KBM-7 (cell line): ENCODE results near the gene PACC1.
"Not testable (repeated sequence)": the region's sequence is repeated elsewhere in the genome, so short reads cannot be mapped to it uniquely, and the experiment has no call there.

Experiments used
- DNase-seq: peaks from one replicate; pipeline ENCODE4 v3.0.0-alpha.2; 2015
- in situ Hi-C: fragments of 300-500 bp; cut with MboI; formaldehyde crosslinking; loops from 2 replicates; pipeline ENCODE4 v1.14.3; 2020; ENCODE audit warnings: low sequenced_read_pairs, low pct_unique_long_range_greater_than_20kb, mixed read lengths

The PACC1 gene

DNA sequence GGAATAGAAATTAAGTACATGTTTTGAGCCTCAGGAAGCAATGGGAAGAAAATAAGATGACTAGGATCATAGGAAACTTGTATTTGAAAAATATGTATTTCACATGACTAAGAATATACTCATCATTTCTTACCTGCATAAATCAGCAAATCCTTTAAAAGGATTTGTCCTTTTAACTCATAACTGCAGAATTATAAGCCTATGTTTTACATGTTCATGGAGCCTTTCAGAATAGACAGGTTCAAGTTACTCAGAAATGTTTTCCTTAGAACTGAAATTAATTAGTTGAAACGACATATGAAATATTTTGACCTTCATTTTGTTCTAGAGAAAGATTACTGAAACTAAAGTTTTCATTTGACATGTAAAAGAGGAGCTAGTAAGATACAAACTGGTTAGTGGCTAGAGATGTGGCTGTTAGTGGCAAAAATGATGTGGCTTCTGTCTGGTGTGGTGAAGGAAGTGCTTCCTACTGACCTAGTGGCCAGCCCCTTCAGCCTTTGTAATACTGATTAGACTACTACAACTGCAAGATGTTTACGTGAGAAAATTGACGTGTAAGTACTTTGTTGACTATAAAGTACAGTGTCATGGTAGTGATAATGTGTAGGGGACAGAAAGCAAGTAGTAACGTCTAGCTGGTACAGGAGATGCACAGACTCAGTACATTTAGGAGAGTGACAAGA is 54.7 kb downstream of the PACC1 start:
- in situ Hi-C loops = loop anchor here (25.0 kb wide), 1 partner anchor 673 kb away; the partner anchor contains the start of gene NEK2
- no peak for DNase-seq

DNA sequence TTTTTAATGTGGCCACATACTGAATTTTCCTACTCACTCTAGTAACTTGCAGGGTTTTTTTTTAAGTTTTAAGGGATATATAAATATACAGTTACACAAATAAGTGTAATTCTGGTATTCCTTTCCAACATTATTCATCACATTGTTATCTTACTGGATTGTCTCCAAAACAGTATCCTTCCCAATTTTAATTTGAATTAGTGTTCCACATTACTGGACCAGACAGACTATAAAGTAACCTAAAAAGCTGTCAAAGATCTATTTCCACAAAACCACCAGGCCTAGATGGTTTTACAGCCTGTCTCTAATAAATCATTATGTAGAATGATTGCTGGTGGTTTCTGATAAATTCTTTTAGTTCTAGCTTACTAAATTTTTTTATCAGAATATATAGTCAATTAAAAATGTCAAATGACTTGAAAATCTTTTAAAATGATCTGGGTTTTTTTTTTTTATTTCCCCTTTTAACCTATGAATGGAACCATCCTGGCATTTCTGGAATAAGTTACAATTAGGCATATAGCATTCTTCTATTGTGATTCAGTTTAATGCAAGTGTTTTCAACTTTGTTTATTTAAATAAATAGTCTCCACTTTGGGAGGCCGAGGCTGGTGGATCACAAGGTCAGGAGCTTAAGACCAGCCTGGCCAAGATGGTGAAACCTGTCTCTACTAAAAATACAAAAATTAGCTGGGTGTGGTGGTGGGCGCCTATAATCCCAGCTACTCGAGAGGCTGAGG is 59.3 kb downstream of the PACC1 start:
- in situ Hi-C loops = loop anchor here (25.0 kb wide), 1 partner anchor 668 kb away; the partner anchor contains the start of gene NEK2
- no peak for DNase-seq

DNA sequence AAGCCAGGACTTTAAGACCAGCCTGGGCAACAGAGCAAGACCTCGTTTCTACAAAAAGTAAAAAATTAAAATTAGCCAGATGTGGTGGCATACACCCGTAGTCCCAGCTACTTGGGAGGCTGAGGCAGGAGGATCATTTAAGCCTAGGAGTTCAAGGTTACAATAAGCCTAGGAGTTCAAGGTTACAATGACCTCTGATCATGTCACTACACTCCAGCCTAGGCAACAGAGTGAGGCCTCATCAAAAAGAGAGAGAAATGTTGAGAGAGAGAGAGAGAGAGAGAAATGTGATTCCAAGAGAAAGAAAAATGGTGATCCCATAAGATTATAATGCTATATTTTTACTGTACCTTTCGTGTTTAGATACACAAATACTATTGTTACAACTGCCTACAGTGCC is 60.2 kb downstream of the PACC1 start:
- in situ Hi-C loops = loop anchor here (25.0 kb wide), 1 partner anchor 667 kb away; the partner anchor contains the start of gene NEK2

DNA sequence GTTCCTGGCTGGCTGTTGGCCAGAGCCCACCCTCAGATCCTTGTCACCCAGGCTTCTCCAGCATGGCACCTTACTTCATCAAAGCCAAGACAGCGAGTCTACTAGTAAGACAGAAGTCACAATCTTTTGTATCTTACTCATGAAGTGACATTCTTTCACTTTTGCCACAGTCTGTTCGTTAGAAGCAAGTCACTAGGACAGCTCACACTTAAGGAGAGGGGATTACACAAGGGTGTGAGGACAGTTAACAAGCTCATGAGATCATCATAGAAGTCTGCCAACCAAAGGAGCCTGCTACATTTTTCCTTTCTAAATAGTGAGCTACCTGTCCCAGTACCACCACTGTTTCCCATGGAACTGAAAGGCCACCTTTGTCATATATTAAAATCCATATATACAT is 61.5 kb downstream of the PACC1 start:
- no peak for DNase-seq
- in situ Hi-C loops = loop anchor here (25.0 kb wide), 1 partner anchor 666 kb away; the partner anchor contains the start of gene NEK2

More for the DNA sequence above, 60.2 kb downstream of the PACC1 start:
- no peak for DNase-seq

DNA sequence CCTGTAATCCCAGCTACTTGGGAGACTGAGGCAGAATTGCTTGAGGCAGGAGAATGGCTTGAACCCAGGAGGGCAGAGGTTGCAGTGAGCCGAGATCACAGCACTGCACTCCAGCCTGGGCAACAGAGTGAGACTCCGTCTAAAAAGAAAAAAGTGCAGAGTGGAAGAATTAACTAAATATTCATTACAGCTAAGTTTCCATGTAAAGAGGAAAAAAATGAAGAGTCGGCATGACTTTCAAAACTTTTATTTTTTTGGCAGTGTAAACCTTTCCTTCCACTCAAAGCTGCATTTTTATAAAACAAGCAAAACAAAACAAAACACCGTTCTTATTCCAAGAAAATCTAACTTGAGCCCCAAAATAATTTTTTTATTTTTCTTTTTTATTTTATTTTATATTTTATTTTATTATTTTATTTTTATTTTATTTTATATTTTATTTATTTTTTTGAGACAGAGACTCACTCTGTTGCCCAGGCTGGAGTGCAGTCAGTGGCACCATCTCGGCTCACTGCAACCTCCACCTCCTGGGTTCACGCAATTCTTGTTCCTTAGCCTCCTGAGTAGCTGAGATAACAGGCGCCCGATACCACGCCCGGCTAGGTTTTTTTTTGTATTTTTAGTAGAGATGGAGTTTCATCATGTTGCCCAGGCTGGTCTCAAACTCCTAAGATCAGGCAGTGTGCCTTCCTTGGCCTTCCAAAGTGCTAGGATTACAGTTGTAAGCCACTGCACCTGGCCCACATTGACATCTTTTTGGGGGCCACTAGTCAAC is 62.9 kb downstream of the PACC1 start:
- no peak for DNase-seq
- in situ Hi-C loops = loop anchor here (25.0 kb wide), 1 partner anchor 664 kb away; the partner anchor contains the start of gene NEK2

DNA sequence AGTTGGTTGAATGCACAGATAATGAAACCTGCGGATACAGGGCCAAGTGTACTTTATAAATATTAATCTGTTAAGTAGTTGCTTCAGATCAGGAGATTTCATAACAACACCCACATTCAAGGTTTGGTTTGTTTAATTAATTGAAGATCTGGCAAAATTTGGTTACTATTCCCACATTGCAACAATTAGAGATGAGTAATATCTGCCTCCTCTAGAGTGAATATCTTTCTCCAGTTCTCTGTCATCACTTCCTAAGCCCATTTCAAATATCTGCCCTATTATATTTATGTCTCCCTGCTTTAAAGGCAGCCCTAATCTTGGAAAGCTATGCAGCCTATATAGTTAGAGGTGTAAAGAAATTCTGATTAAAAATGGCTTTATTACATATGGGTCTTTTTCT is 68.1 kb downstream of the PACC1 start:
- in situ Hi-C loops = no loop called here
- DNase-seq = no peak

DNA sequence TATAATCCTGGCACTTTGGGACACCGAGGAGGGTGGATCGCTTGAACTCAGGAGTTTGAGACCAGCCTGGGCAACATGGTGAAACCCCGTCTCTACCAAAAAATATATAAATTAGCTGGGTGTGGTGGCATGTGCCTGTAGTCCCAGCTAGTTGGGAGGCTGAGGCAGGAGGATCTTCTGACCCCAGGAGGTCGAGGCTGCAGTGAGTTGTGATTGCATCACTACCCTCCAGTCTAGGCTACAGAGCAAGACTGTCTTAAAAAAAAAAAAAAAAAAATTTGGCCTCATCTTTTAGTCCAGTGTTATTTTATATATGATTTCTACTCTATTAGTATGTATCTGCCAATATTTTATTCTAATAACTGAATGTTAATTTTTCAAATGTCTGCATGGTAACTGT is 69.8 kb downstream of the PACC1 start:
- in situ Hi-C loops = no loop called here
- DNase-seq = no peak

DNA sequence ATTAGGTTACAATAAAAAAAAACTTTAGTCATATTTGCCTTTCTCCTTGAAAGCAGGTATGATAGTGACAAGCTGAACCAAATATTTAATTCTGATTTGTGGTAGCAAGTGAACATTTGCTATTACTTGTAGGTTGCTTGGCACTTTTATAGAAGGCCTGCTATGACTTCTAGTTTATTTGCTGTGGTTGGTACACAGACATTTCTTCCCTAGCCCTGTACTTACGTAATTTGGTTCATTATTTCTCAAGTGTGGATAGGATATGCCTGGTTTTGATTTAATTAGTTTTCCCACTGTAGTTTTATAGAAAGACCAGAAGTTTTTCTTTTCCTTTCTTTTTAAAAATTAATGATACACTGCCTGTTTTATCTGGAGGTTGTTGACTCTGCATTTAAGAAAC is 73.6 kb downstream of the PACC1 start:
- in situ Hi-C loops = no loop called here
- DNase-seq = no peak

DNA sequence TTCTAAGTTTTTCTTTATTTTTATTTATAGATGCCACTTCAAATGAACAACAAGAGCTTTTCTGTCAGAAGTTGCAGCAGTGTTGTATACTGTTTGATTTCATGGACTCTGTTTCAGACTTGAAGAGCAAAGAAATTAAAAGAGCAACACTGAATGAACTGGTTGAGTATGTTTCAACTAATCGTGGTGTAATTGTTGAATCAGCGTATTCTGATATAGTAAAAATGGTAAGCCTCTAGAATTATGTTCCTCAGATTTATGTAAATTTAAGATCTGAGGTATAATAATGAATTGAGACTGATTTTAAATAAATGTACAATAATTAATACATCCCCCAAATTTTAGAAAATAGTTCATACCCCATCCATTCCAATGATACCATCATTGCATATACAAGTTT is 85.6 kb downstream of the PACC1 start:
- no peak for DNase-seq
- in situ Hi-C loops = no loop called here

DNA sequence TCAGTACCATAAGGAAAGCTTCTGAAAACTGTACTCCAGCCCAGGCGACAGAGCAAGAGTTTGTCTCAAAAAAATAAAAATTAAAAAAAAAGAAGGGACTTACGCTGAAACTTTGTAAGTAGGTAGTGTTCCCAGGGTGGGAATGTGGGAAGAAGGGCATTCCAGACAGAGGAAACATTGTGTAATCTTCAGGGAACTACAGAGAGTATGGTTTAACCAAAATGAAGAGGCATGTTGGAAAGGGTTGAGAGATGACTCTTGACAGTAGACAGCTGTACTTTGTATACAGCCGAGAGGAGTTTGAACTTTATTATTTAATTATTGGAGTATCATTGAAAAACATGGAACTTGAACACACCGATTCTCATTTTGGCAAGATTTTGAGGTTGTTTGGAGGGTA is 86.4 kb downstream of the PACC1 start:
- in situ Hi-C loops = no loop called here
- no peak for DNase-seq

DNA sequence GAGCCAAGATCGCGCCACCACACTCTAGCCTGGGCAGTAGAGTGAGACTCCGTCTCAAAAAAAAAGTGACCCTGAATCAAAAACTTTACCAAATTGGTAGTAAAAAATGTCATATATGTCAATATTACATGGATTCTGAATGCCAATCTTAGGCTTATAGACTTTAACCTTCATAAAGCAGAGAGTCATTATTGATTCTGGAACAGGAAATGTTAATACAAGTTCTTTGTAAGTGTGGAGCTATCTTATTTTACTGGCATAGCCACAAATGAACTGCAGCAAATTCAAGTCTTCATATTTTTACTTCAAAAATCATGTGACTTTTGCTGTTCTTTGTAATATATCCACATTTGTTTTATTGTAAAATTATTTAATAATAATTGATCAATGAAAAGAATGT is 88.1 kb downstream of the PACC1 start:
- in situ Hi-C loops = no loop called here
- DNase-seq = no peak

DNA sequence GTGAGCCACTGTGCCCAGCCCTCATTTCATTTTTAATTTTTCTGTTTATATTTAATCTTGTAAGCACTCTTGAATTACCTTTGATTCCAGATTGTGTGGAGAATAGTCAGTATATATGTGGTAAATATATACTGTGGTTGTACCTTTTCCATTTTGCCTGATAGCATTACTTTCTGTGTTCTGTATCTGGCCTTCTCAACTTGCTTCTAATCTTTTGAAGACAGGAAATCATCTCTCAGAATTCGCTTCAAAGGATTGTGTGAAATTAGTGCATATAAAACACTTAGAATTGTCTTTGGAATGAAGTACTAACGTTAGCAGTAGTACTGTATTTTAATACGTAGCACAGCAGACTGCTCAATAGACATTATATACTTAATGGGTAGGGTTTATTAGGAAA is 91.6 kb downstream of the PACC1 start:
- in situ Hi-C loops = no loop called here
- DNase-seq = no peak

DNA sequence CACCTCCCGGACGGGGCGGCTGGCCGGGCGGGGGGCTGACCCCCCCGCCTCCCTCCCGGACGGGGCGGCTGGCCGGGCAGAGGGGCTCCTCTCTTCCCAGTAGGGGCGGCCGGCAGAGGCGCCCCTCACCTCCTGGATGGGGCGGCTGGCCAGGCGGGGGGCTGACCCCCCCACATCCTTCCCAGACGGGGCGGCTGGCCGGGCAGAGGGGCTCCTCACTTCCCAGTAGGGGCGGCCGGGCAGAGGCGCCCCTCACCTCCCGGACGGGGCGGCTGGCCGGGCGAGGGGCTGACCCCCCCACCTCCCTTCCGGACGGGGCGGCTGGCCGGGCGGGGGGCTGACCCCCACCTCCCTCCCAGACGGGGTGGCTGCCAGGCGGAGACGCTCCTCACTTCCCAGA is 93.7 kb downstream of the PACC1 start:
- in situ Hi-C loops, DNase-seq: not testable (repeated sequence)

DNA sequence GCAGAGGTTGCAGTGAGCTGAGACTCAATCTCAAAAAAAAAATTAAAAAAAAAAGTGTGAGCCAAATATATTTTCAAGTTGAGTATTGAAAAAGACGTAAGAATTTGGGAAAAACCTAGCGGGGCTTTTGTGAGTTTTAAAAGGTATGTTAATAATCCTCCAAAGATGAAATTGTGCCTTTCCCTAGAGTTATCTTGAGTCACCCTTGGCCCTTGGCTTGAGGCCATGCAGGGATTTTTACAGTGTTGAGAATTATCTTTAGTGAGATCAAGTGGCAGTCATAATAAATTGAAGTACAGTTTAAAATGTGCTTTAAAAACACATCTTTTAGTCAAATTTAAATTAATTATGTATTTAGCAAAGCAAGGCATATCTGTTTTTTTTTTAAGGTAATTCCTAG is 96.8 kb downstream of the PACC1 start:
- in situ Hi-C loops = no loop called here
- no peak for DNase-seq

DNA sequence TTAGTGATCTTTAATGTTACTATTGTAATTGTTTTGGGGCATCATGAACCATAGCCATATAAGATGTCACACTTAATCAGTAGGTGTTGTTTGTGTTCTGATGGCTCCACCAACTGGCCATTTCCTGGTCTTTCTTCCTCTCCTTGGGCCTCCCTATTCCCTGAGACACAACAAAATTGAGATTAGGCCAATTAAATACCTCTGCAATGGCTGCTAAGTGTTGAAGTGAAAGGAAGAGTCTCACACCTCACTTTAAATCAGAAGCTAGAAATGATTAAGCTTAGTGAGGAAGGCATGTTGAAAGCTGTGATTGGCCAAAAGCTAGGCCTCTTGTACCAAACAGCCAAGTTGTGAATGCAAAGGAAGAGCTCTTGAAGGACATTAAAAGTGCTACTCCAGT is 98.8 kb downstream of the PACC1 start:
- in situ Hi-C loops = no loop called here
- peak; percentile 46 for DNase-seq

DNA sequence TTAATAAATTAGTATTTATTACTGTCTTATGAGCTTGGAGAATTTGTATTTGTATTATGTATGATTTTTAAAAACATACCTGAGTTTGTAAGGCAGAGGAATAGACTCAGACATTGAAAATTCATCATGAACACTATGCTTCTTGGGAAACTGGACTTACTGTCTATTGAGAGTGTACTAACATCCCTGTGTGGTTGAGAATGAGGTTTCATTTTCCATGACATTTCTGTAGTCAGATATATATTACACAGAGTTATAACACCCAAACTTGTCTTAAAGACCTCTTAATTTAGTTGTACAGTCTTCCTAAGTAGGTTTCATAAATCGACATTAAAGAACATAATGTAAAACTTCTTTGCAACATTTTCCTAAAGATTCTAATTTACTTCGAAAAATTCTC is 99.5 kb downstream of the PACC1 start:
- DNase-seq = no peak
- in situ Hi-C loops = no loop called here
